A549 (cell line): ENCODE results near the gene B3GALNT2. TPM values are rescaled to one million over a fixed set of nuclear protein-coding genes. Genes with fewer than 3 reads are reported as not detected.

Source experiments
- ATAC-seq, 2 experiments: fragments of 200-7000 bp in 1 of 2; fragments of >200 bp in 1 of 2; cut with Nextera tagmentation in 1 of 2; cut with Tn5 transposase in 1 of 2; 3 replicates each; pipeline versions ENCODE4 v1.8.0 to v1.9.1; 2018 to 2020; ENCODE audit warnings: mild to moderate bottlenecking in 1 of 2, moderate library complexity in 1 of 2
- CTCF ChIA-PET: fragments of 300-600 bp; sonication (Branson Sonifier 250); formaldehyde crosslinking; extraction: SDS; loops from one replicate; lab custom pipeline; 2021; ENCODE audit warnings: antibody characterized with exemption, inconsistent platforms; lab: Yijun Ruan, JAX
- POLR2A ChIA-PET: fragments of 350-600 bp; formaldehyde crosslinking; extraction: SDS; loops from one replicate; lab custom pipeline; 2021; ENCODE audit warnings: antibody characterized with exemption, inconsistent platforms; lab: Yijun Ruan, JAX
- DNase-seq, 2 experiments: peaks; one replicate each; pipeline versions ENCODE4 v3.0.0 to v3.0.0-alpha.2; 2011 to 2016; ENCODE audit warnings: low read depth in 1 of 2, low spot score in 1 of 2
- FAIRE-seq: peaks from 2 replicates; lab custom pipeline; 2011; peaks lifted over from hg19 to GRCh38; lab: Jason Lieb, UNC
- H3K27ac ChIP-seq, 2 experiments: fragments of >200 bp; sonication (Bioruptor Twin); formaldehyde crosslinking; 3 replicates each; pipeline ENCODE4 v1.5.1; 2016 to 2017
- H3K4me1 ChIP-seq: fragments of >200 bp; sonication (Bioruptor Twin); formaldehyde crosslinking; 3 replicates; pipeline ENCODE4 v1.6.1; 2016
- H3K4me2 ChIP-seq: fragments of >200 bp; sonication (Bioruptor Twin); formaldehyde crosslinking; 3 replicates; pipeline ENCODE4 v1.6.1; 2016
- H3K4me3 ChIP-seq: fragments of >200 bp; sonication (Bioruptor Twin); formaldehyde crosslinking; 3 replicates; pipeline ENCODE4 v1.5.1; 2016
- H3K9me3 ChIP-seq: fragments of >200 bp; sonication (Bioruptor Twin); formaldehyde crosslinking; 3 replicates; pipeline ENCODE4 v1.6.1; 2016
- EHF ChIP-seq: fragments of 250-450 bp; sonication (Bioruptor Pico); IDR thresholded peaks from 2 replicates; pipeline ENCODE4 v1.5.0; 2020; ENCODE audit warnings: mild to moderate bottlenecking
- ELK1 ChIP-seq: fragments of 150-350 bp; IDR thresholded peaks from 2 replicates; pipeline ENCODE4 v1.6.1; 2014; ENCODE audit warnings: low read depth, mild to moderate bottlenecking, low read length
- FOSL2 ChIP-seq, 2 experiments: fragments of 450-650 bp in 1 of 2; fragments of >200 bp in 1 of 2; sonication (Bioruptor Twin) in 1 of 2; formaldehyde crosslinking; IDR thresholded peaks; 2 replicates each; pipeline versions ENCODE4 v1.5.0 to v1.6.1; 2016 to 2020; ENCODE audit warnings: mild to moderate bottlenecking in 1 of 2, moderate library complexity in 1 of 2
- FOXS1 ChIP-seq: fragments of 250-450 bp; sonication (Bioruptor Pico); IDR thresholded peaks from 2 replicates; pipeline ENCODE4 v1.5.0; 2020; ENCODE audit warnings: mild to moderate bottlenecking, moderate library complexity
- HOXB13 ChIP-seq: fragments of 250-450 bp; sonication (Bioruptor Pico); IDR thresholded peaks from 2 replicates; pipeline ENCODE4 v1.5.0; 2020; ENCODE audit warnings: low read depth, mild to moderate bottlenecking, moderate library complexity
- JUNB ChIP-seq: fragments of >200 bp; sonication (Bioruptor Twin); formaldehyde crosslinking; IDR thresholded peaks from 2 replicates; pipeline ENCODE4 v1.6.1; 2016
- KDM1A ChIP-seq: fragments of 200-600 bp; sonication (generic); IDR thresholded peaks from 2 replicates; pipeline ENCODE4 v1.6.1; 2016; ENCODE audit warnings: low read depth, mild to moderate bottlenecking
- MAX ChIP-seq: IDR thresholded peaks from 2 replicates; pipeline ENCODE4 v1.6.1; 2012
- NPAS2 ChIP-seq: fragments of 250-450 bp; sonication (Bioruptor Pico); IDR thresholded peaks from 2 replicates; pipeline ENCODE4 v1.8.0; 2022; ENCODE audit warnings: mild to moderate bottlenecking, moderate library complexity, borderline replicate concordance
- PHF8 ChIP-seq: fragments of 200-600 bp; sonication (generic); IDR thresholded peaks from 2 replicates; pipeline ENCODE4 v1.6.1; 2016; ENCODE audit warnings: low read depth, mild to moderate bottlenecking, antibody characterized with exemption, moderate library complexity, borderline replicate concordance
- POLR2A ChIP-seq: IDR thresholded peaks from 2 replicates; pipeline ENCODE4 v1.6.1; 2012; ENCODE audit warnings: mild to moderate bottlenecking, low read length
- RAD21 ChIP-seq, 2 experiments: fragments of >200 bp in 1 of 2; sonication (Bioruptor Twin) in 1 of 2; formaldehyde crosslinking in 1 of 2; IDR thresholded peaks in 1 of 2; conservative IDR thresholded peaks in 1 of 2; 2 replicates in 1 of 2; 3 replicates in 1 of 2; pipeline ENCODE4 v1.6.1; 2012 to 2018; ENCODE audit warnings: inconsistent platforms in 1 of 2
- RARB ChIP-seq: fragments of 250-450 bp; sonication (Bioruptor Pico); IDR thresholded peaks from 2 replicates; pipeline ENCODE4 v1.8.0; 2021; ENCODE audit warnings: mild to moderate bottlenecking, moderate library complexity
- RCOR1 ChIP-seq: fragments of 150-350 bp; IDR thresholded peaks from 2 replicates; pipeline ENCODE4 v1.6.1; 2014; ENCODE audit warnings: antibody characterized with exemption, low read length, low read depth
- TP53 ChIP-seq: fragments of 250-450 bp; sonication (Bioruptor Pico); IDR thresholded peaks from 2 replicates; pipeline ENCODE4 v1.5.0; 2021; ENCODE audit warnings: mild to moderate bottlenecking, moderate library complexity
- WGBS: methylation state at CpG from one replicate; pipeline ENCODE4 v1.1.6; 2017; ENCODE audit errors: missing lambda C conversion rate; 5-methylcytosine and 5-hydroxymethylcytosine counted together
- polyA plus RNA-seq, 4 experiments: library from polyadenylated mRNA; depleted of rRNA in 3 of 4; stranded (reverse); fragments of >200 nt; fragmentation: RNase III in 1 of 4; extraction: RNeasy Plus Mini Kit Qiagen cat#74134 plus additional on column Dnase treatment in 1 of 4; gene quantifications; 2 replicates in 3 of 4; 3 replicates in 1 of 4; pipeline ENCODE4 v1.2.3, GENCODE V29; 2011 to 2017
- TF ChIP-seq, protein P1 (sequence below): IDR thresholded peaks from 2 replicates; pipeline ENCODE4 v1.6.1; 2012; ENCODE audit warnings: low read depth, borderline replicate concordance

The B3GALNT2 gene
- polyA plus RNA-seq, 2 of the 4 experiments (the other 2 are of a cell fraction), result 17.3 to 39.6 TPM

- TF ChIP-seq MAX (peak; percentile 61; the same call in 1 of the 2 replicates), FOSL2 (IDR thresholded peaks at IDR 0.05) (no peak), FOSL2 (CRISPR knock-in tag; IDR thresholded peaks at IDR 0.05) (no peak), PHF8 (0 out of 2 replicates have a peak, but pooled peaks have one; percentile 61)
- TF ChIP-seq, protein P1, sequence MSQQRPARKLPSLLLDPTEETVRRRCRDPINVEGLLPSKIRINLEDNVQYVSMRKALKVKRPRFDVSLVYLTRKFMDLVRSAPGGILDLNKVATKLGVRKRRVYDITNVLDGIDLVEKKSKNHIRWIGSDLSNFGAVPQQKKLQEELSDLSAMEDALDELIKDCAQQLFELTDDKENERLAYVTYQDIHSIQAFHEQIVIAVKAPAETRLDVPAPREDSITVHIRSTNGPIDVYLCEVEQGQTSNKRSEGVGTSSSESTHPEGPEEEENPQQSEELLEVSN, result 0 out of 2 replicates have a peak, but pooled peaks have one; percentile 41
- TF ChIP-seq, all 56 proteins: peak for 3
- DNase-seq (peak; percentile 36 to 54), FAIRE-seq (no peak), ATAC-seq (peak in 1 of 2 experiments; percentile 22; a peak in 3 of 6 replicates)
- Histone ChIP-seq H3K4me1 (peaks cover 19% of the 10 kb centered on the region), H3K9me3 (no peaks in the 10 kb centered on the region), H3K27ac (peak overlapping the region; percentile 89 to 90), H3K4me2 (peak overlapping the region; percentile 78), H3K4me3 (peak overlapping the region; percentile 82)
- POLR2A ChIA-PET, result interaction anchor here (0.6 to 2.2 kb wide), 14 partner anchors 9 to 892 kb away, joined by 3 to 11 read pairs (median 5); partner anchors contain the start of genes ARID4B and TBCE
- CTCF ChIA-PET, result interaction anchor here (0.6 to 2.7 kb wide), 48 partner anchors 8 to 563 kb away, joined by 3 to 20 read pairs (median 4); partner anchors contain the start of gene LYST
- 1% methylated on average over 41 of the region's 49 CpGs for WGBS
Measured at GRCh38 chr1:235503403-235504121, 690 bp downstream of the B3GALNT2 start.

GRCh38 chr1:235502601-235503402 lies 1.4 kb downstream of the B3GALNT2 start:
- Histone ChIP-seq H3K27ac (peak overlapping the region; percentile 89 to 90), H3K4me1 (peaks cover 19% of the 10 kb centered on the region), H3K9me3 (no peaks in the 10 kb centered on the region), H3K4me3 (peak overlapping the region; percentile 82), H3K4me2 (peak overlapping the region; percentile 78)
- CTCF ChIA-PET, result interaction anchor here (0.9 to 2.7 kb wide), 3 partner anchors 279 to 469 kb away, joined by 4 to 20 read pairs (median 6); no protein-coding TSS in a partner anchor
- TF ChIP-seq KDM1A (no peak), RCOR1 (no peak), HOXB13 (CRISPR knock-in tag) (no peak), JUNB (no peak)
- 26% methylated on average over 5 of the region's 5 CpGs for WGBS
- POLR2A ChIA-PET, result interaction anchor here (0.7 kb wide), 1 partner anchor 115 kb away, joined by 4 read pairs; no protein-coding TSS in a partner anchor
- DNase-seq (no peak), FAIRE-seq (no peak), ATAC-seq (no peak)

- ATAC-seq (no peak), DNase-seq (no peak), FAIRE-seq (no peak)
- Histone ChIP-seq H3K27ac (no peak overlapping the region), H3K4me1 (peaks cover 13% of the 10 kb centered on the region), H3K4me3 (no peak overlapping the region), H3K4me2 (no peak overlapping the region), H3K9me3 (no peaks in the 10 kb centered on the region)
- CTCF ChIA-PET, result no interaction called here
- TF ChIP-seq FOSL2 (IDR thresholded peaks at IDR 0.05) (no peak), FOSL2 (CRISPR knock-in tag; IDR thresholded peaks at IDR 0.05) (no peak), FOXS1 (CRISPR knock-in tag) (no peak), POLR2A (no peak), NPAS2 (CRISPR knock-in tag) (no peak), TP53 (CRISPR knock-in tag) (no peak), EHF (CRISPR knock-in tag) (no peak), RARB (no peak), ELK1 (no peak), RAD21 (conservative IDR thresholded peaks at IDR 0.05 in 1 of 2, IDR thresholded peaks at IDR 0.05 in 1 of 2) (no peak)
- POLR2A ChIA-PET, result no interaction called here
- 94% methylated on average over 5 of the region's 5 CpGs for WGBS
Measured at GRCh38 chr1:235500971-235501540, 3.2 kb downstream of the B3GALNT2 start.
